ENCODE measurements around the gene MRPL46. TPM values are rescaled to one million over a fixed set of nuclear protein-coding genes. Genes with fewer than 3 reads are reported as not detected.

The MRPL46 gene
- total RNA-seq, 1 experiment from 2014 or later = 32.7 TPM

GRCh38 chr15:88512078-88512477, 44.9 kb upstream of the MRPL46 start:
- Histone ChIP-seq H3K27ac (no peak overlapping the region), H3F3A (ENCODE audit: insufficient read depth, low read depth) (no peaks in the 10 kb centered on the region), H3K4me1 (replicated peaks; ENCODE audit: insufficient read depth) (no peaks in the 10 kb centered on the region), H4K20me1 (ENCODE audit: insufficient read depth) (no peaks in the 10 kb centered on the region), H3K79me2 (ENCODE audit: low read depth) (no peaks in the 10 kb centered on the region), H2AFZ (no peak overlapping the region), H3K36me3 (ENCODE audit: low read depth) (no peaks in the 10 kb centered on the region), H3K9me2 (ENCODE audit: insufficient read depth) (no peaks in the 10 kb centered on the region), H3K4me2 (no peak overlapping the region), H3K4me3 (no peak overlapping the region), H3K27me3 (ENCODE audit: insufficient read depth, low read depth) (no peaks in the 10 kb centered on the region), H3K9me3 (ENCODE audit: insufficient read depth, low read depth) (no peaks in the 10 kb centered on the region)
- intact Hi-C loops (cut with micrococcal nuclease; ENCODE audit: unreplicated experiment) = no loop called here
- ChIA-PET CTCF (no interaction called here), POLR2A (ENCODE audit: unreplicated experiment) (no interaction called here)
- no peak for TF ChIP-seq CTCF (conservative IDR thresholded peaks at IDR 0.05)
- TF ChIP-seq EZH2 (IDR thresholded peaks at IDR 0.05; ENCODE audit: low read depth) = no peak
- no peak for DNase-seq
- no TSS peak for BruUV-seq (replicated peaks)

- H4K20me1 ChIP-seq (ENCODE audit: insufficient read depth) = no peaks in the 10 kb centered on the region
- H3K79me2 ChIP-seq (ENCODE audit: low read depth) = no peaks in the 10 kb centered on the region
- ChIA-PET CTCF (no interaction called here), POLR2A (ENCODE audit: unreplicated experiment) (no interaction called here)
- H3K27ac ChIP-seq = no peak overlapping the region
- BruUV-seq (replicated peaks) = no TSS peak
- H3K4me2 ChIP-seq = no peak overlapping the region
- intact Hi-C loops (cut with micrococcal nuclease; ENCODE audit: unreplicated experiment) = no loop called here
- H3K4me3 ChIP-seq = no peak overlapping the region
- DNase-seq = no peak
- no peak for TF ChIP-seq EZH2 (IDR thresholded peaks at IDR 0.05; ENCODE audit: low read depth)
- TF ChIP-seq CTCF (conservative IDR thresholded peaks at IDR 0.05) = no peak
- no peaks in the 10 kb centered on the region for H3F3A ChIP-seq (ENCODE audit: insufficient read depth, low read depth)
- H3K36me3 ChIP-seq (ENCODE audit: low read depth) = no peaks in the 10 kb centered on the region
- no peak overlapping the region for H2AFZ ChIP-seq
- no peaks in the 10 kb centered on the region for H3K9me2 ChIP-seq (ENCODE audit: insufficient read depth)
- no peaks in the 10 kb centered on the region for H3K9me3 ChIP-seq (ENCODE audit: insufficient read depth, low read depth)
- no peaks in the 10 kb centered on the region for H3K4me1 ChIP-seq (replicated peaks; ENCODE audit: insufficient read depth)
- H3K27me3 ChIP-seq (ENCODE audit: insufficient read depth, low read depth) = no peaks in the 10 kb centered on the region
These were observed 44.0 kb upstream of the MRPL46 start for GRCh38 chr15:88511161-88511560.

- no TSS peak for BruUV-seq (replicated peaks)
- CTCF ChIA-PET = no interaction called here
- no peak overlapping the region for H3K4me3 ChIP-seq
These were observed 42.8 kb upstream of the MRPL46 start for GRCh38 chr15:88509964-88510363.

More at GRCh38 chr15:88509964-88510363, 42.8 kb upstream of the MRPL46 start:
- Histone ChIP-seq H3K4me1 (replicated peaks; ENCODE audit: insufficient read depth) (no peaks in the 10 kb centered on the region), H3K9me2 (ENCODE audit: insufficient read depth) (no peaks in the 10 kb centered on the region), H3K79me2 (ENCODE audit: low read depth) (no peaks in the 10 kb centered on the region), H3F3A (ENCODE audit: insufficient read depth, low read depth) (no peaks in the 10 kb centered on the region), H3K27me3 (ENCODE audit: insufficient read depth, low read depth) (no peaks in the 10 kb centered on the region), H4K20me1 (ENCODE audit: insufficient read depth) (no peaks in the 10 kb centered on the region), H3K9me3 (ENCODE audit: insufficient read depth, low read depth) (no peaks in the 10 kb centered on the region), H3K4me2 (no peak overlapping the region), H3K36me3 (ENCODE audit: low read depth) (no peaks in the 10 kb centered on the region), H3K27ac (no peak overlapping the region), H2AFZ (no peak overlapping the region)
- DNase-seq = no peak
- intact Hi-C loops (cut with micrococcal nuclease; ENCODE audit: unreplicated experiment) = no loop called here
- POLR2A ChIA-PET (ENCODE audit: unreplicated experiment) = no interaction called here
- TF ChIP-seq CTCF (conservative IDR thresholded peaks at IDR 0.05) (no peak), EZH2 (IDR thresholded peaks at IDR 0.05; ENCODE audit: low read depth) (no peak)

All from PC-9 (cell line).